PC-9 (cell line): ENCODE data around the gene MLXIP.

ENCODE experiments used
- EZH2 ChIP-seq: fragments of 200-600 bp; sonication (generic); IDR thresholded peaks from 2 replicates; pipeline ENCODE4 v1.8.0; 2017; ENCODE audit warnings: antibody characterized with exemption, low read depth
- TF ChIP-seq, protein P1 (sequence below): fragments of 200-600 bp; sonication (generic); conservative IDR thresholded peaks from 2 replicates; pipeline ENCODE4 v1.6.1; 2017; ENCODE audit warnings: mixed run types, antibody characterized with exemption, mild to moderate bottlenecking, moderate library complexity

DNA sequence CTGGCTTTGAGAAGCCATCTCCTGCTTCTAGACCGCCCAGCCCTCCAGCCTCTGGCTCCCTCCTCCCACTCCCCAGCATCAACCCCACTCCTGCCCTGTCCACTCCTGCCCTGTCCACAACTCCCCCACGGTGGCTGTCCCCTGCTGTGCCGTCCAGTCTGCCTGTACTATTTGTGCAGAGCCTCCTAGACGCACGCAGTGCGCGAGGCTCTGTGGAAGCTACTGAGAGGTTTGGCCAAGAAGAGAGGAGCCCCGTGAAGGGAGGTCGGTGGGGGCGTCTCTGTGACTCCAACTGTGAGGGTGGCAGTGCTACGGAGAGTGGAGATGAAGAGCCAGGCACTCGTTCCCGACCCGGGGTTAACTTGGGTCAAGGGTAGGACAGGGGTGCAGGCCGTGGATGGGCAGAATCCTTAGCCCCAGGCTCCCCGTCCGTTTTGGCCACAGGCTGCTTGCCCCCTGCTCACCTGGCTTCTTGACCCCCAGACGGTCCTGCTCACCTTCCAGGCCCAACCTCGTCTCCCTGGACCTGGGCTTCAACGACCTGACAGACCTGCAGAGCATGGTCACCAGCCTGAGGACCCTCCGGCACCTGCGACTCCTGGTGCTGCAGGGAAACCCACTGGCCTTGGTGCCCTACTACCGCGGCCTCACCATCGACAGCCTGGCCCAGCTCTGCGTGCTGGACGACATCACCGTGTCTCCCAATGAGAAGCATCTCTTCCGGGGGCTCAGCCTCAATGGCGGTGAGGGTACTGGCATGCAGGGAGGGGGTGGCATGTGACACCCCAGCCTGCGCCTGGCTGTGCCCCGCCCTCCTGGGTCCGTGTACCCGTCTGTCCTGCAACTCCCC, 111.3 kb downstream of the MLXIP start:
- TF ChIP-seq, protein P1, sequence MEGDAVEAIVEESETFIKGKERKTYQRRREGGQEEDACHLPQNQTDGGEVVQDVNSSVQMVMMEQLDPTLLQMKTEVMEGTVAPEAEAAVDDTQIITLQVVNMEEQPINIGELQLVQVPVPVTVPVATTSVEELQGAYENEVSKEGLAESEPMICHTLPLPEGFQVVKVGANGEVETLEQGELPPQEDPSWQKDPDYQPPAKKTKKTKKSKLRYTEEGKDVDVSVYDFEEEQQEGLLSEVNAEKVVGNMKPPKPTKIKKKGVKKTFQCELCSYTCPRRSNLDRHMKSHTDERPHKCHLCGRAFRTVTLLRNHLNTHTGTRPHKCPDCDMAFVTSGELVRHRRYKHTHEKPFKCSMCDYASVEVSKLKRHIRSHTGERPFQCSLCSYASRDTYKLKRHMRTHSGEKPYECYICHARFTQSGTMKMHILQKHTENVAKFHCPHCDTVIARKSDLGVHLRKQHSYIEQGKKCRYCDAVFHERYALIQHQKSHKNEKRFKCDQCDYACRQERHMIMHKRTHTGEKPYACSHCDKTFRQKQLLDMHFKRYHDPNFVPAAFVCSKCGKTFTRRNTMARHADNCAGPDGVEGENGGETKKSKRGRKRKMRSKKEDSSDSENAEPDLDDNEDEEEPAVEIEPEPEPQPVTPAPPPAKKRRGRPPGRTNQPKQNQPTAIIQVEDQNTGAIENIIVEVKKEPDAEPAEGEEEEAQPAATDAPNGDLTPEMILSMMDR, result no peak
- TF ChIP-seq EZH2, result no peak
